OCI-LY3 (cell line): Measurements from ENCODE around the gene MS4A4A.
"Not testable (repeated sequence)": the region's sequence is repeated elsewhere in the genome, so short reads cannot be mapped to it uniquely, and the experiment has no call there.

ENCODE experiments used
- H2AFZ ChIP-seq: fragments of 200-600, 300-600 bp; shearing (Covaris generic); 2 replicates; pipeline ENCODE4 v1.6.0; 2014; ENCODE audit warnings: antibody characterized with exemption, low read depth, low read length
- H3K27ac ChIP-seq: fragments of 200-600, 300-600 bp; sonication (generic); 2 replicates; pipeline ENCODE4 v1.5.1; 2014; ENCODE audit warnings: mild to moderate bottlenecking, low read length, moderate library complexity, mixed read lengths
- H3K27me3 ChIP-seq: fragments of 200-600, 300-600 bp; sonication (generic); 2 replicates; pipeline ENCODE4 v1.6.1; 2014; ENCODE audit warnings: low read depth, low read length, mixed read lengths
- H3K36me3 ChIP-seq: fragments of 200-600, 300-600 bp; sonication (generic); replicated peaks from 2 replicates; pipeline ENCODE3; 2014; ENCODE audit warnings: low read depth, low read length, mixed read lengths
- H3K4me1 ChIP-seq: fragments of 300-600, 200-600 bp; sonication (generic); 2 replicates; pipeline ENCODE4 v1.6.1; 2014; ENCODE audit warnings: low read length, mixed read lengths
- H3K4me2 ChIP-seq: fragments of 200-600, 300-600 bp; sonication (generic); 2 replicates; pipeline ENCODE4 v1.6.1; 2014; ENCODE audit warnings: low read length, mixed read lengths
- H3K4me3 ChIP-seq: fragments of 300-600, 200-600 bp; sonication (generic); 2 replicates; pipeline ENCODE4 v1.5.1; 2014; ENCODE audit warnings: antibody characterized with exemption, mild to moderate bottlenecking, low read length, moderate library complexity
- H3K79me2 ChIP-seq: fragments of 300-600, 200-600 bp; shearing (Covaris generic); 2 replicates; pipeline ENCODE4 v1.6.1; 2014; ENCODE audit warnings: mild to moderate bottlenecking, low read length, mixed read lengths
- H3K9ac ChIP-seq: fragments of 300-600, 200-600 bp; shearing (Covaris generic); 2 replicates; pipeline ENCODE4 v1.6.0; 2014; ENCODE audit warnings: mild to moderate bottlenecking, low read length, moderate library complexity
- H3K9me3 ChIP-seq: fragments of 200-600, 300-600 bp; shearing (Covaris generic); 2 replicates; pipeline ENCODE4 v1.6.1; 2014; ENCODE audit warnings: low read length, mixed read lengths; ENCODE audit not compliant: insufficient read depth
- H4K20me1 ChIP-seq: fragments of 200-600, 300-600 bp; sonication (generic); 2 replicates; pipeline ENCODE4 v1.6.1; 2016; ENCODE audit warnings: low read length, mixed read lengths; ENCODE audit not compliant: insufficient read depth
- CTCF ChIP-seq: fragments of 200-600, 300-600 bp; sonication (generic); IDR thresholded peaks from 2 replicates; pipeline ENCODE4 v1.5.1; 2014; ENCODE audit warnings: antibody characterized with exemption, low read length, low read depth
- EZH2phosphoT487 ChIP-seq: fragments of 200-600 bp; shearing (Covaris generic); IDR thresholded peaks from 2 replicates; pipeline ENCODE4 v1.6.1; 2018; ENCODE audit warnings: antibody characterized with exemption, mixed run types, low read depth

Gene MS4A4A

DNA sequence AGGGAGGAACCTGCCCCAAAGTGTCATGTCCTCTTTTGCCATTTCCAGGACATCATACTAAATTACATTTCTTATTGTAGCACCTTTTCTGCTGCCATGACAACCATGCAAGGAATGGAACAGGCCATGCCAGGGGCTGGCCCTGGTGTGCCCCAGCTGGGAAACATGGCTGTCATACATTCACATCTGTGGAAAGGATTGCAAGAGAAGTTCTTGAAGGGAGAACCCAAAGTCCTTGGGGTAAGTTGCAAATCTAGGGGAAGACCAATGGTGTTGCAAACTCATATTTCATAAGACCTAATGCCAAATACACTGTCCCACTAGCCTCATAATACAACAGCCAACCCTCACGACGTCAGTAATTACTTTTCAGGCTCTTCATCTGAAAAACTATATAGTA lies 11.7 kb downstream of the MS4A4A start:
- H2AFZ ChIP-seq: no peak overlapping the region
- peaks cover 3% of the 10 kb centered on the region; the same call in 1 of the 2 replicates for H3K9me3 ChIP-seq
- no peak overlapping the region for H3K9ac ChIP-seq
- H3K4me3 ChIP-seq: no peak overlapping the region
- H3K79me2 ChIP-seq: no peaks in the 10 kb centered on the region
- H3K4me2 ChIP-seq: no peak overlapping the region
- no peaks in the 10 kb centered on the region for H3K27me3 ChIP-seq
- H3K4me1 ChIP-seq: no peaks in the 10 kb centered on the region
- TF ChIP-seq CTCF: no peak
- TF ChIP-seq EZH2phosphoT487: no peak
- no peaks in the 10 kb centered on the region for H3K36me3 ChIP-seq
- no peak overlapping the region for H3K27ac ChIP-seq
- no peaks in the 10 kb centered on the region for H4K20me1 ChIP-seq

DNA sequence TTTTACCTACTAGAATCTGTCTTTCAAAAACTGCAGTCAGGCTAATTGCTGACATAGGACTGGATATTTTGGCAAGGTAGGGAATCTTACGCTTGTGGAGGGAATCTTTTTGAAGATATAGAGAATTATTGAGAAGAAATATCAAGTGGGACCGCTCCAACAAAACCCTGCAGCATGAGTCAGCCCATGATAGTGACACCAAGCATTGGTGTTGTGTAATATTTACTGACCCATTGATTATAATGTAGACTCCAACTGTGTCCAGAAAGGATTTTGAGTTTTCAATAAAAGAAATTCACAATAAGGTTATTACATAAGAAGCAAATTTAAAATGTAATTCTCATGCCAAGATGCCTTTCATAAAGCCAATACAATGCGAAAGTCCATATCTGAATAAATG lies 20.7 kb downstream of the MS4A4A start:
- no peak overlapping the region for H3K4me3 ChIP-seq
- no peak overlapping the region for H3K9ac ChIP-seq
- no peaks in the 10 kb centered on the region for H3K4me1 ChIP-seq

GRCh38 chr11:60301884-60302283 lies 21.4 kb downstream of the MS4A4A start:
- H3K79me2 ChIP-seq, H3K36me3 ChIP-seq, H3K27ac ChIP-seq, H2AFZ ChIP-seq, H3K4me1 ChIP-seq, H3K9me3 ChIP-seq, H3K9ac ChIP-seq, H3K4me3 ChIP-seq, H3K27me3 ChIP-seq, H3K4me2 ChIP-seq, H4K20me1 ChIP-seq: not testable (repeated sequence)

More for the DNA sequence above, 20.7 kb downstream of the MS4A4A start:
- peaks cover under 1% of the 10 kb centered on the region for H3K36me3 ChIP-seq
- H3K9me3 ChIP-seq: no peaks in the 10 kb centered on the region
- no peak overlapping the region for H2AFZ ChIP-seq
- H3K27ac ChIP-seq: no peak overlapping the region
- H3K27me3 ChIP-seq: no peaks in the 10 kb centered on the region
- H3K79me2 ChIP-seq: no peaks in the 10 kb centered on the region
- no peaks in the 10 kb centered on the region for H4K20me1 ChIP-seq
- no peak overlapping the region for H3K4me2 ChIP-seq
- no peak for TF ChIP-seq EZH2phosphoT487
- TF ChIP-seq CTCF: no peak

- H3K4me1 ChIP-seq: peaks cover 20% of the 10 kb centered on the region
- H3K79me2 ChIP-seq: no peaks in the 10 kb centered on the region
- H3K27me3 ChIP-seq: no peaks in the 10 kb centered on the region
- no peak overlapping the region for H2AFZ ChIP-seq
- H4K20me1 ChIP-seq: no peaks in the 10 kb centered on the region
- peaks cover 21% of the 10 kb centered on the region for H3K36me3 ChIP-seq
- no peak overlapping the region for H3K9ac ChIP-seq
- no peak overlapping the region for H3K4me2 ChIP-seq
- no peak for TF ChIP-seq EZH2phosphoT487
- no peak for TF ChIP-seq CTCF
- no peak overlapping the region for H3K4me3 ChIP-seq
- no peak overlapping the region for H3K27ac ChIP-seq
- H3K9me3 ChIP-seq: no peaks in the 10 kb centered on the region
Observed at GRCh38 chr11:60303661-60304060, 23.2 kb downstream of the MS4A4A start.
